ENCODE measurements around the gene VAV2.

Gene VAV2

GRCh38 chr9:133953976-133954709, 38.0 kb downstream of the VAV2 start:
- TF ChIP-seq ZFX (IDR thresholded peaks at IDR 0.05; ENCODE audit: borderline replicate concordance): no peak
- no peak for TF ChIP-seq CTCF (IDR thresholded peaks at IDR 0.05)
- H3K27ac ChIP-seq: no peak overlapping the region

- TF ChIP-seq ZFX (IDR thresholded peaks at IDR 0.05; ENCODE audit: borderline replicate concordance) (no peak), CTCF (IDR thresholded peaks at IDR 0.05) (no peak)
- no peak overlapping the region for H3K27ac ChIP-seq
Observed at GRCh38 chr9:133953621-133953975, 38.5 kb downstream of the VAV2 start.

- TF ChIP-seq CTCF (IDR thresholded peaks at IDR 0.05) (no peak), ZFX (IDR thresholded peaks at IDR 0.05; ENCODE audit: borderline replicate concordance) (no peak)
Observed at GRCh38 chr9:133952598-133953550, 39.2 kb downstream of the VAV2 start.

GRCh38 chr9:133951265-133951664, 40.9 kb downstream of the VAV2 start:
- TF ChIP-seq CTCF (IDR thresholded peaks at IDR 0.05): no peak
- TF ChIP-seq ZFX (IDR thresholded peaks at IDR 0.05; ENCODE audit: borderline replicate concordance): no peak
- H3K27ac ChIP-seq: no peak overlapping the region

More at GRCh38 chr9:133952598-133953550, 39.2 kb downstream of the VAV2 start:
- H3K27ac ChIP-seq: no peak overlapping the region

- TF ChIP-seq ZFX (IDR thresholded peaks at IDR 0.05; ENCODE audit: borderline replicate concordance) (no peak), CTCF (IDR thresholded peaks at IDR 0.05) (no peak)
- H3K27ac ChIP-seq: no peak overlapping the region
Observed at GRCh38 chr9:133950629-133951111, 41.5 kb downstream of the VAV2 start.

GRCh38 chr9:133950192-133950591, 41.9 kb downstream of the VAV2 start:
- H3K27ac ChIP-seq: no peak overlapping the region
- TF ChIP-seq ZFX (IDR thresholded peaks at IDR 0.05; ENCODE audit: borderline replicate concordance) (no peak), CTCF (IDR thresholded peaks at IDR 0.05) (no peak)
